A549 (cell line): Measurements from ENCODE around the gene MS4A1. TPM values are rescaled to one million over a fixed set of nuclear protein-coding genes. Genes with fewer than 3 reads are reported as not detected.

ENCODE experiments used
- ATAC-seq, 2 experiments: fragments of 200-7000 bp in 1 of 2; fragments of >200 bp in 1 of 2; cut with Nextera tagmentation in 1 of 2; cut with Tn5 transposase in 1 of 2; 3 replicates each; pipeline versions ENCODE4 v1.8.0 to v1.9.1; 2018 to 2020; ENCODE audit warnings: mild to moderate bottlenecking in 1 of 2, moderate library complexity in 1 of 2
- CTCF ChIA-PET: fragments of 300-600 bp; sonication (Branson Sonifier 250); formaldehyde crosslinking; extraction: SDS; loops from one replicate; lab custom pipeline; 2021; ENCODE audit warnings: antibody characterized with exemption, inconsistent platforms; lab: Yijun Ruan, JAX
- POLR2A ChIA-PET: fragments of 350-600 bp; formaldehyde crosslinking; extraction: SDS; loops from one replicate; lab custom pipeline; 2021; ENCODE audit warnings: antibody characterized with exemption, inconsistent platforms; lab: Yijun Ruan, JAX
- DNase-seq, 2 experiments: peaks; one replicate each; pipeline versions ENCODE4 v3.0.0 to v3.0.0-alpha.2; 2011 to 2016; ENCODE audit warnings: low read depth in 1 of 2, low spot score in 1 of 2
- FAIRE-seq: peaks from 2 replicates; lab custom pipeline; 2011; peaks lifted over from hg19 to GRCh38; lab: Jason Lieb, UNC
- H3K27ac ChIP-seq, 2 experiments: fragments of >200 bp; sonication (Bioruptor Twin); formaldehyde crosslinking; 3 replicates each; pipeline ENCODE4 v1.5.1; 2016 to 2017
- H3K4me1 ChIP-seq: fragments of >200 bp; sonication (Bioruptor Twin); formaldehyde crosslinking; 3 replicates; pipeline ENCODE4 v1.6.1; 2016
- H3K4me2 ChIP-seq: fragments of >200 bp; sonication (Bioruptor Twin); formaldehyde crosslinking; 3 replicates; pipeline ENCODE4 v1.6.1; 2016
- H3K4me3 ChIP-seq: fragments of >200 bp; sonication (Bioruptor Twin); formaldehyde crosslinking; 3 replicates; pipeline ENCODE4 v1.5.1; 2016
- H3K9me3 ChIP-seq: fragments of >200 bp; sonication (Bioruptor Twin); formaldehyde crosslinking; 3 replicates; pipeline ENCODE4 v1.6.1; 2016
- BCL3 ChIP-seq: fragments of >200 bp; sonication (Bioruptor Twin); formaldehyde crosslinking; IDR thresholded peaks from 3 replicates; pipeline ENCODE4 v1.6.1; 2016
- BHLHE40 ChIP-seq: IDR thresholded peaks from 2 replicates; pipeline ENCODE4 v1.6.1; 2012; ENCODE audit warnings: low read depth, low read length, inconsistent platforms
- CHD4 ChIP-seq: fragments of 200-600 bp; sonication (generic); IDR thresholded peaks from 2 replicates; pipeline ENCODE4 v1.6.1; 2016; ENCODE audit warnings: antibody characterized with exemption, mild to moderate bottlenecking, borderline replicate concordance
- E2F6 ChIP-seq: IDR thresholded peaks from 2 replicates; pipeline ENCODE4 v1.6.1; 2012; ENCODE audit warnings: low read depth, borderline replicate concordance
- EHMT2 ChIP-seq: fragments of 200-600 bp; sonication (generic); IDR thresholded peaks from 2 replicates; pipeline ENCODE4 v1.6.1; 2016; ENCODE audit warnings: antibody characterized with exemption, low read depth, mild to moderate bottlenecking, moderate library complexity
- FOSB ChIP-seq: fragments of 250-450 bp; sonication (Bioruptor Pico); IDR thresholded peaks from 2 replicates; pipeline ENCODE4 v1.5.0; 2020; ENCODE audit warnings: mild to moderate bottlenecking, moderate library complexity
- FOSL2 ChIP-seq, 2 experiments: fragments of 450-650 bp in 1 of 2; fragments of >200 bp in 1 of 2; sonication (Bioruptor Twin) in 1 of 2; formaldehyde crosslinking; IDR thresholded peaks; 2 replicates each; pipeline versions ENCODE4 v1.5.0 to v1.6.1; 2016 to 2020; ENCODE audit warnings: mild to moderate bottlenecking in 1 of 2, moderate library complexity in 1 of 2
- GATA3 ChIP-seq: IDR thresholded peaks from 2 replicates; pipeline ENCODE4 v1.6.1; 2012; ENCODE audit warnings: borderline replicate concordance
- HEYL ChIP-seq: fragments of 250-450 bp; sonication (Bioruptor Pico); IDR thresholded peaks from 2 replicates; pipeline ENCODE4 v1.8.0; 2021; ENCODE audit warnings: mild to moderate bottlenecking, moderate library complexity
- HOXB13 ChIP-seq: fragments of 250-450 bp; sonication (Bioruptor Pico); IDR thresholded peaks from 2 replicates; pipeline ENCODE4 v1.5.0; 2020; ENCODE audit warnings: low read depth, mild to moderate bottlenecking, moderate library complexity
- HOXB5 ChIP-seq: fragments of 250-450 bp; sonication (Bioruptor Pico); IDR thresholded peaks from 2 replicates; pipeline ENCODE4 v1.5.0; 2020; ENCODE audit warnings: mild to moderate bottlenecking, moderate library complexity
- JUN ChIP-seq, 2 experiments: fragments of >200 bp; sonication (Bioruptor Twin); formaldehyde crosslinking; IDR thresholded peaks; 2 replicates in 1 of 2; 3 replicates in 1 of 2; pipeline ENCODE4 v1.6.1; 2016 to 2017
- MAZ ChIP-seq: fragments of 150-350 bp; IDR thresholded peaks from 2 replicates; pipeline ENCODE4 v1.6.1; 2014; ENCODE audit warnings: antibody characterized with exemption, low read depth, low read length, borderline replicate concordance
- MYC ChIP-seq: IDR thresholded peaks from 2 replicates; pipeline ENCODE4 v1.6.1; 2012; ENCODE audit warnings: mild to moderate bottlenecking, inconsistent platforms, low read length, improper control_type of control experiment, borderline replicate concordance
- NPAS2 ChIP-seq: fragments of 250-450 bp; sonication (Bioruptor Pico); IDR thresholded peaks from 2 replicates; pipeline ENCODE4 v1.8.0; 2022; ENCODE audit warnings: mild to moderate bottlenecking, moderate library complexity, borderline replicate concordance
- PBX3 ChIP-seq: IDR thresholded peaks from 2 replicates; pipeline ENCODE4 v1.6.1; 2012
- POLR2A ChIP-seq: IDR thresholded peaks from 2 replicates; pipeline ENCODE4 v1.6.1; 2012; ENCODE audit warnings: mild to moderate bottlenecking, low read length
- POLR2AphosphoS2 ChIP-seq: conservative IDR thresholded peaks from 2 replicates; pipeline ENCODE4 v1.6.1; 2012; ENCODE audit warnings: low read length, improper control_type of control experiment, inconsistent platforms
- RAD21 ChIP-seq, 2 experiments: fragments of >200 bp in 1 of 2; sonication (Bioruptor Twin) in 1 of 2; formaldehyde crosslinking in 1 of 2; IDR thresholded peaks in 1 of 2; conservative IDR thresholded peaks in 1 of 2; 2 replicates in 1 of 2; 3 replicates in 1 of 2; pipeline ENCODE4 v1.6.1; 2012 to 2018; ENCODE audit warnings: inconsistent platforms in 1 of 2
- RCOR1 ChIP-seq: fragments of 150-350 bp; IDR thresholded peaks from 2 replicates; pipeline ENCODE4 v1.6.1; 2014; ENCODE audit warnings: antibody characterized with exemption, low read length, low read depth
- RNF2 ChIP-seq: fragments of 200-600 bp; sonication (generic); IDR thresholded peaks from 2 replicates; pipeline ENCODE4 v1.6.1; 2016; ENCODE audit warnings: low read depth, mild to moderate bottlenecking, antibody characterized with exemption, moderate library complexity, borderline replicate concordance
- SMC3 ChIP-seq: fragments of >200 bp; sonication (Bioruptor Twin); formaldehyde crosslinking; IDR thresholded peaks from 3 replicates; pipeline ENCODE4 v1.6.1; 2018; ENCODE audit warnings: inconsistent platforms
- ZFP36 ChIP-seq: fragments of 450-650 bp; IDR thresholded peaks from 2 replicates; pipeline ENCODE4 v1.6.1; 2014; ENCODE audit warnings: borderline replicate concordance; ENCODE audit not compliant: partially characterized antibody
- ZNF302 ChIP-seq: fragments of 250-450 bp; sonication (Bioruptor Pico); IDR thresholded peaks from 2 replicates; pipeline ENCODE4 v1.9.0; 2021; ENCODE audit warnings: inconsistent platforms, mild to moderate bottlenecking, moderate library complexity
- WGBS: methylation state at CpG from one replicate; pipeline ENCODE4 v1.1.6; 2017; ENCODE audit errors: missing lambda C conversion rate; 5-methylcytosine and 5-hydroxymethylcytosine counted together
- polyA plus RNA-seq, 4 experiments: library from polyadenylated mRNA; depleted of rRNA in 3 of 4; stranded (reverse); fragments of >200 nt; fragmentation: RNase III in 1 of 4; extraction: RNeasy Plus Mini Kit Qiagen cat#74134 plus additional on column Dnase treatment in 1 of 4; gene quantifications; 2 replicates in 3 of 4; 3 replicates in 1 of 4; pipeline ENCODE4 v1.2.3, GENCODE V29; 2011 to 2017

The MS4A1 gene
- polyA plus RNA-seq, 2 of the 4 experiments (the other 2 are of a cell fraction), result not detected

GRCh38 chr11:60511393-60511792 is 55.7 kb downstream of the MS4A1 start:
- TF ChIP-seq RAD21 (conservative IDR thresholded peaks at IDR 0.05 in 1 of 2, IDR thresholded peaks at IDR 0.05 in 1 of 2) (no peak), EHMT2 (no peak), POLR2AphosphoS2 (no peak), HOXB5 (CRISPR knock-in tag) (no peak), PBX3 (no peak), BHLHE40 (no peak), HEYL (CRISPR knock-in tag) (no peak), ZFP36 (no peak), NPAS2 (CRISPR knock-in tag) (no peak), GATA3 (no peak), ZNF302 (CRISPR knock-in tag) (no peak), POLR2A (no peak), HOXB13 (CRISPR knock-in tag) (no peak), FOSL2 (IDR thresholded peaks at IDR 0.05) (no peak), FOSL2 (CRISPR knock-in tag; IDR thresholded peaks at IDR 0.05) (no peak), SMC3 (no peak), RNF2 (no peak), MYC (no peak), RCOR1 (no peak), FOSB (CRISPR knock-in tag) (no peak)
- Histone ChIP-seq H3K4me3 (no peak overlapping the region), H3K27ac (no peak overlapping the region), H3K4me2 (no peak overlapping the region), H3K9me3 (no peaks in the 10 kb centered on the region), H3K4me1 (no peaks in the 10 kb centered on the region)
- DNase-seq (no peak), ATAC-seq (no peak), FAIRE-seq (no peak)
- POLR2A ChIA-PET, result no interaction called here
- CTCF ChIA-PET, result no interaction called here
- 11% methylated on average over 6 of the region's 6 CpGs for WGBS

- DNase-seq, result no peak
- TF ChIP-seq RCOR1 (no peak), GATA3 (no peak), CHD4 (no peak), E2F6 (no peak), JUN (IDR thresholded peaks at IDR 0.05) (no peak), BCL3 (no peak), MAZ (no peak), FOSB (CRISPR knock-in tag) (no peak)
- Histone ChIP-seq H3K4me3 (no peak overlapping the region), H3K27ac (no peak overlapping the region), H3K4me2 (no peak overlapping the region), H3K4me1 (no peaks in the 10 kb centered on the region), H3K9me3 (no peaks in the 10 kb centered on the region)
- ChIA-PET POLR2A (no interaction called here), CTCF (no interaction called here)
- ATAC-seq, result no peak
- 0% methylated on average over 3 of the region's 3 CpGs for WGBS
- FAIRE-seq, result no peak
Observed at GRCh38 chr11:60512651-60513225, 57.1 kb downstream of the MS4A1 start.
